Choroid plexus epithelial cell (primary cell): ENCODE measurements around the gene NLN.
A peak's percentile ranks its signal among the peaks of the same experiment; 100 is the strongest.

Source experiments
- DNase-seq: peaks from one replicate; pipeline ENCODE4 v3.0.0-alpha.2; 2010; ENCODE audit warnings: low read depth
- H3K4me3 ChIP-seq: 2 replicates; pipeline ENCODE4 v1.5.1; 2011; ENCODE audit warnings: low read depth, mild to moderate bottlenecking, control low read depth, low read length, moderate library complexity
- CTCF ChIP-seq: conservative IDR thresholded peaks from 2 replicates; pipeline ENCODE4 v1.5.1; 2011; ENCODE audit warnings: low read depth, mild to moderate bottlenecking, control low read depth, inconsistent platforms, low read length, moderate library complexity

Gene NLN

GRCh38 chr5:65873181-65873750, 151.3 kb downstream of the NLN start:
- TF ChIP-seq CTCF, result no peak
- peak; percentile 34 for DNase-seq
- no peak overlapping the region for H3K4me3 ChIP-seq

GRCh38 chr5:65874241-65874640, 152.2 kb downstream of the NLN start:
- TF ChIP-seq CTCF, result no peak
- DNase-seq, result peak; percentile 55
- H3K4me3 ChIP-seq, result no peak overlapping the region

GRCh38 chr5:65876496-65876895, 154.5 kb downstream of the NLN start:
- DNase-seq, result no peak
- no peak overlapping the region for H3K4me3 ChIP-seq
- TF ChIP-seq CTCF, result no peak

- H3K4me3 ChIP-seq, result no peak overlapping the region
- TF ChIP-seq CTCF, result no peak
- DNase-seq, result no peak
Measured at GRCh38 chr5:65876970-65877369, 155.0 kb downstream of the NLN start.
